LoVo (cell line): ENCODE results near the gene POMGNT2.
"Not testable (repeated sequence)": the region's sequence is repeated elsewhere in the genome, so short reads cannot be mapped to it uniquely, and the experiment has no call there.

Experiments
- DNase-seq: peaks from one replicate; pipeline ENCODE4 v3.0.0-alpha.2; 2016; ENCODE audit warnings: low spot score

POMGNT2 gene

DNA sequence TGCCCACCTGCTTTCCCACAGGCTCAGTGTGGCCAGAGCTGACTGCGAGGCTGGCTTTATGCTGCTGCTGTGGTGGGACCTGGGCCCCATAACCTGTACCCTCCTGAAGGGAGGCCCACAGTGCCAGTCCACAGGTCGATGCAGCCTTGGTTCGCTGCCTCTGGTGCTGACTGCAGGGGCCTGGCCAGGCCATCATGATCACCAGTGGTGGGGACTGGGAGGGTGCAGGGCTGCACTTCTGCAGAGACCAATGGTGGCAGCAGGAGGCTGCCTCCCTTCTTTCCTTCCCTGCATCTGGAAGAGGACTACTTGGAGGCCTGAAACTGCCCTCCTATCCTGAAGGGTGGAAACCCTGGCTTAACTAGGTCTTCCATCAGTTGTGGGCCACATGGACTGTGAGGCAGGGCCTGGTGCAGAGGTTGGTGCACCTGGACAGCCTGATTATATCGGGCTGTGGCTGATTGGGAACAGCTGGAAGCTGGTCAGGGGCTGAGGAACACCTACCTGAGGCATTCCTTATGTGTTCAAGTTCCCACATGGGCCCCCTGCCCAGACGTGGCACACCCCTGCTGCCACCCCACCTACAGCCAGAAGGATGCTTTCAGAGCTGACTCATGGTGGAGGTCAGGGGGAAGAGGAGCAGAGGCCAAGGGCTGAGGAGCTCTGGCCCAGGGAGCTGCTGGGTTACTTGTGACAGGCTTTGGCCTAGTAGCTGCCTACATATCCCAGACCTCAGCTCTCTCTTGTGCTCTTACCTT, 29.8 kb downstream of the POMGNT2 start:
- DNase-seq, result no peak

- no peak for DNase-seq
Observed at GRCh38 chr3:43074901-43075689, 30.8 kb downstream of the POMGNT2 start.

DNA sequence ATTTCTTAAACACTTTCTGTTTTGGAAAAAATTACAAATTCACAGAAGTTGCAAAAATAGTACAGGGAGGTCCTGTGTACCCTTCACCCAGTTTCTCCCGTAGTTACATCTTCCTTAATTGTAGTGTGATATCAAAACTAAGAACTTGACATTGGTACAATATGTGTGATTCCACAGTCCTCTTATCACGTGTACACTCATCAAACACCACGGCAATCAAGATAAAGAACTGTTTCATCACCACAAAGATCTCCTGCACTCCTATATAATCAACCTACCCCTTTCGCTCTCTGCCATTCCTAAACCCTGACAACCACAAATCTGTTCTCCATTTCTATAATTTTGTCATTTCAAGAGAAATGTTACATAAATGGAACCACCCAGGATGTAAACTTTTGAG, 31.4 kb downstream of the POMGNT2 start:
- DNase-seq, result no peak

DNA sequence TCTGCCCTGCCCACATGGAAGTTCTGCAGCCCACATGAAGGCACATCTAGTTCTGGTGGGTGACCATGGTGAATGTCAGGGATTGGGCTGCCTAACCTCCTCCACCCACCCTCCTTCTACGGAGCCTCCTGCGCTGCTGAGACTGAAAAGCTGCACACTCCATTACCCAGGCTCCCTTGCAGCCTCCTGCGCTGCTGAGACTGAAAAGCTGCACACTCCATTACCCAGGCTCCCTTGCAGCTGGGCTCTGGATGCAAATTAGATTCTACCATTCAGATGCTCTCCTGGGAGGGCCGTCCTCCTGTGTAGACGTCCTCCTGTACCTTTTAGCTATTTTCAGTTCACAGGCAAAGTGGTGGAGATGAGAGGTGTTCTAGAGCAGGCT, 32.1 kb downstream of the POMGNT2 start:
- DNase-seq, result no peak

- no peak for DNase-seq
Observed at GRCh38 chr3:43073116-43073835, 32.6 kb downstream of the POMGNT2 start.

- no peak for DNase-seq
Observed at GRCh38 chr3:43072361-43072760, 33.5 kb downstream of the POMGNT2 start.

DNA sequence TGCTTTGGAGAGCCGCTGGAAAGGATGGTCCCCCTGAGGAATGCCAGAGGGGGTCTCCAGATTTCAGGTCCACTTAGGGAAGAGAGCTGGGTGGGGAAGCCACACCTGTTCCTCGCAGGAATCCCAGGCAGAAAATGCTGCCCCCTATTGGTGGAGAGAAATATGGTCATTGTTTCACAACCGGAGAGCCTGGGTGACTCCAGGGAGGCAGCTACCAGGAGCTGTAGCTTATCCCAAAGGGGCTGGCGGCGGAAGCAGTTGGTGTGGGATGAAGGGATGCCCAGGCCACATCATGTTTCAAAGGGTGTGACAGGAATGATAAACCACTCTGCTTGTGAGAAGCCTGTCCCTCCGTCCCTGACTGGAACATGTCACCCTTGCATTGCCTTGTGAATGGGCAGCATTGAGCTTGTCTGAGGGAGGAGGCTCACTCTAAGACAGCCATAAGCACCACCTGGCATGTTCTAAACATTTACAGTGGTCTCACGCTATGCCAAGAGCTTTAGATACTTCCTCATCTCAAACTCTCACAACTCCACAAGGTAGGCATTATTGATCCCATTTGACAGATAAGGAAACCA, 34.5 kb downstream of the POMGNT2 start:
- DNase-seq, result no peak

DNA sequence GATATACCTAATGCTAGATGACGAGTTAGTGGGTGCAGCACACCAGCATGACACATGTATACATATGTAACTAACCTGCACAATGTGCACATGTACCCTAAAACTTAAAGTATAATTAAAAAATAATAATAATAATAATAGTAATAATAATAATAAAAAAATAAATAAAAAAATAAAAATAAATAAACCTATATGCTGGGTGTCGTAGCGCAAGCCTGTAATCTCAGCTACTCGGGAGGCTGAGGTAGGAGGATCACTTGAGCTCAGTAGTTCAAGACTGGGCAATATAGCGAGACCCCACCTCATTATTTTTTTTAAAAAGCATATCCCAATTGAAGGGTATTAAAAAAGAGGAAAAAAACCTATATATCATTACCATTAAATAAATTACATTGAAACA, 35.2 kb downstream of the POMGNT2 start:
- not testable (repeated sequence) for DNase-seq

DNA sequence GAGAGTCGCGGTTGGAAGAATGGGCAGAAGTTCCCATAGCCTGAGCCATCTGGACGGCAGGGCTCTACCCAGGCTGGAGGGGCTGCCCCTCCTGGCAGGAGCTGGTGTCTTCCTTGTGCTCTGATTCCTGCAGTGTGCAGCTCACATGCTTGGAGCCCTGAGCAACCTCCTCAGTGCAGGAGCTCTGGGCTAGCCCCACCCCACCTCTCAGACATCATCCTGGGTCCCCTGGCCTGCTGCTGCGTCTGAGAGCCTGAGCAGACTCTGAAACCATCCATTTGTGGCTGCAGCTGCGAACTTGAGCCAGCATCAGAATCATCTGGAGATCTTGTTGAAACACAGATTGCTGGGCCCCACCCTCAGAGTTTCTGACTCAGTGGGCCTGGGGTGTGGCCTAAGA, 42.8 kb downstream of the POMGNT2 start:
- DNase-seq, result no peak

DNA sequence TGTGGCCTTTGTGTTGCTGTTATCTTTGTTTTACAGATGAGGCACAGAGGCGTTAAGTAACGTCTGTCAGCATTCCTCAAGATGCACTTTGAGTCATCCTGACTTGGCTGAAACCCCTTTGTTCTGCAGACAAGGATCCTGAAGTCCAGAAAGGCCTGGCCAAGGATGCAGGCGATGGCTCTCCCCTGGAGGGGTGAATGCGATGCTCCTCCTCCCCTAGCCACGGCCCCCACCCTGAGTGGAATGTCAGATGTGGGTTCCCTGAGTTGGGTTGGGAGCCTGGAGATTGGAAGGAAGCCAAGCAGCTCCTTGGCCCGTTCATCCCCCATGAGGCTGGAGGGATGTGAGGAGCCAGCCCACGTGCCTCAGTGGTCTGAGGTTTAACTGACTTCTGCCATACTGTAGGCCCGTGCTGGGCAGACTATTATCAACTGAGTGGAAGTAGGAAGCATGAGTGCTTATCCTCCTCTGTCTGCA, 43.3 kb downstream of the POMGNT2 start:
- no peak for DNase-seq

DNA sequence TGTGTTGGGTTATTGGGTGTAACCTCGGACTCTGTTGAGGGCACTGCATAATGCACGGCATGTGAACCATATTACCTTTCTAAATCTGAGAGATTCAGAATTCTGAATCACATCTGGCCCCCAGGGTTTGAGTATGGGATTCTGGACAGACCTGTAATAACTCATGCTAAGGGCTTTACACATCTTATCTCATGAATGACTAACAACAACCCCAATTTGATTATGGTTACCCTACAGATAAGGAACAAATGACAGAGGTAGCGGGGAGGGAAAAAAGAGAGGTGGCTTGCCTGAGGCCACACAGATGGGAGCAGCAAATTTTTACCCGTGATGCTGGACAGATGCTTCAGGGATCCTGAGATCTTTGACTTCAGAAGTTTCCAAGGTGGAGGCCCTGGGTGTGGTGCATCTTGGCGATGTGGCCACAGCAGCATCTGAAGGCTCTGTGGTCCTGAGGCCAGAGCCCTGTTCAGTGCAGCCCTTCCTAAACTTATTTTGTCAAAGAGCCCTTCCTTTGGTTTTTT, 43.8 kb downstream of the POMGNT2 start:
- DNase-seq, result no peak

- DNase-seq, result no peak
Observed at GRCh38 chr3:43061101-43061895, 44.6 kb downstream of the POMGNT2 start.

- no peak for DNase-seq
Observed at GRCh38 chr3:43059456-43059855, 46.4 kb downstream of the POMGNT2 start.

GRCh38 chr3:43055806-43056770, 49.8 kb downstream of the POMGNT2 start:
- no peak for DNase-seq

DNA sequence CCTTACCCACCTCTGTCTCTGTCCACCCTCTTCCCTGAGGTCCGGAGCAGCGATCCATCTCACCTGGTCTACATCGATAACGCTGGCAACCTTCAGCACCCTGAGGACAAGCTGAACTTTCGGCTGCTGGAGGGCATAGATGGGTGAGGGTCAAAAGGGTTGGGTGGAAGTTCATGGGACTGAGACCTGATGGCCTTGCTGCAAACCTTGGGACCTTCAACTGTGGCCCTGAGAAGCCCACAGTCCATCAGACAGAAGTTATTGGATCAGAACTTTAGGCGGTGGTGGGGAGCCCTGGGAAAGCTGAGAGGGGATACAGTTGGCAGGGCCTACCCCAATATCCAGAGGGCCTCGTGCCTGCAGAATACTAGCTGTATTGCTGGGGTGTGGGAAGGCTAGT, 50.5 kb downstream of the POMGNT2 start:
- no peak for DNase-seq

GRCh38 chr3:43054754-43055153, 51.1 kb downstream of the POMGNT2 start:
- DNase-seq, result no peak

GRCh38 chr3:43053291-43053690, 52.6 kb downstream of the POMGNT2 start:
- DNase-seq, result no peak

GRCh38 chr3:43048470-43048869, 57.4 kb downstream of the POMGNT2 start:
- DNase-seq, result no peak

DNA sequence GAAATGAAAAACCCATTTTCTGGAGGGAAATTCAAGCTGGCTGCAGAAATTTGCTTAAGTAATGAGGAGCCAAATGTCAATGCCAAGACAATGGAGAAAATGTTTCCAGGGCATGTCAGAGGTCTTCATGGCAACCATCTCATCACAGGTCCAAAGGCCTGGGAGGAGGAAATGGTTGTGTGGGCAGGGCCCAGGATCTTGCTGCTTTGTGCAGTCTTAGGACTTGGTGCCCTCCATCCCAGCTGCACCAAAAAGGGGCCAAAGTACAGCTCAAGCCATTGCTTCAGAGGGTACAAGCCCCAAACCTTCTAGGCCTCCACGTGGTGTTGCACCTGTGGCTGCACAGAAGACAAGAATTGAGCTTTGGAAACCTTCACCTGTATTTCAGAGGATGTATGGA, 59.3 kb downstream of the POMGNT2 start:
- DNase-seq, result no peak

DNA sequence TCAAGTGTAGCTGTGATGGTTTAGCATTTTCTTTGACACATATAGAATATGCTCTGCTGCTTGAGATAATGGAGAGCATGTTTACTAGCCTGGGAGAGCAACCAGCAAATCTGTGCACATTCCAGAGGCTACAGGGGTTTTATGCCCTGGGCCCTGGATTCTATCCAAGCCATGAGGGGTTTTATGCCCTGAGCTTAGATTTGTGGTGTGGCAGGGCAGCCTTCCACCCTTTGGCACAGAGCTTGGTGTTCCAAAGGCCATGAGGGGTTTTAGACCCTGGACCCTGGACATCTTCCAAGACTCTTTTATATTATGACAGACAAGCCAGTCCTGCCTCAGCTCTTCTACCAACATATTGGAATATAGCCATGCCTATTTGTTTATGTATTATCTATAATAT, 60.8 kb downstream of the POMGNT2 start:
- not testable (repeated sequence) for DNase-seq
